Daoy (cell line): ENCODE measurements around the gene SMIM28. TPM values are rescaled to one million over a fixed set of nuclear protein-coding genes. Genes with fewer than 3 reads are reported as not detected.

ENCODE experiments used
- DNase-seq: peaks from one replicate; pipeline ENCODE4 v3.0.0-alpha.2; 2015; ENCODE audit warnings: low read depth
- total RNA-seq: library from RNA; depleted of rRNA; stranded (reverse); fragments of >200 nt; shearing (Covaris generic); gene quantifications from 2 replicates; pipeline ENCODE4 v1.2.3, GENCODE V29; 2014; rRNA removed

Gene SMIM28
- total RNA-seq, 1 experiment from 2014 or later, result not detected

DNA sequence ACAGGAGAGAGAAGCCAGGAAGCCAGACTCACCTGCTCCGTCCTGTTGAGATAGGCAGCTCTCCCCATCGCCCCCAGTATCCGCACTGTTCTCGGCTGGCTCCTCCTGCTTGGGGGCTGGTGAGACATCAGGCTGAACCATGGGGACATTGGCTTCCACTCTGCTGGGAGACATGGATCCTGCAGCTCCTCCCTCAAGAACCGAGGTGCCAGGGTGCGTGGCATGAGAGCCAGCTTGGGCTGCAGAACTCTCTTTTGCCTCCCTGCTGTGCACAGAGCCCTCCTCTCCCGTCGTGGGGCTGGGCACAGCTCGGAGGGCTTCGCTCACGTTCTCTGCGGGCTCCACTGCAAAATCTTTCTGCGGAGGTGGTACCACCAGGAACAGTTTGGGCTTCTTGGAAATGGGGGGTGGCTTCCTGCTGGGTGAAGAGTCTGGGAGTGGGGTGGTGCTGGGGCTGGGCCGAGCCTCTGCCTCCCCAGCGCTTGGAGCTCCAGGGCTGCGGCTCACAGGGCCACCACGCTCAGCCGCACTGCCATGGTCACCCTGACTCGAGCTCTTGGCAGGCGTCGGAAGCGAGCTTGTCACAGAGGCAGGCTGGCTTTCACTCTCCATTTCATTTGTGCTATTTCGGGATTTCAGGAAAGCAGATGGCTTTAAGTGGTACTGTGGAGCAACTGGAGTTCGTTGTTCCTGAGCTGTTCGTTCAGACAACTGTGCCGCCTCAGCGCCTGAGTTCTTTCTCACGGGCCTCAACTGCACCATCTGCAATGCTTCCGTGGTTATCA lies 52.8 kb downstream of the SMIM28 start:
- DNase-seq, result no peak

- no peak for DNase-seq
Measured at GRCh38 chr6:138431256-138432062, 53.8 kb downstream of the SMIM28 start.

DNA sequence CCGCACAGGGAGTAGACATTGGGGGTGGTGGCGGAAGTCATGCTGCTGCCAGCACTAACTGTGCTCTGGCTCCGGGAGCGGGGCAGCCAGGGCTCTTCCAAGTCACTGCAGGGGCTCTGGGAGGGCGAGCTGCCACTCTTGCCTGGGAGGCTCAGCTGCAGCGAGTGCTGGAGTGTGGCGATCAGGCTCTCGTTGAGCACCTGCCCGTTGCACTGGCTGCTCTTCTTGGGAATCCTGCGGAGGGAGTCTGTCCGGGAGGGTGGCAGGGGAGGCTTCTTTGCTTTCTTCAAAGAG lies 54.3 kb downstream of the SMIM28 start:
- DNase-seq, result no peak

Other genes starting within 250 kb of the SMIM28 start
- gene ARFGEF3, start 216.0 kb upstream of the SMIM28 start, total RNA-seq, result 2.4 and 3.3 TPM in 2 replicates
- not detected in 2 replicates for gene PBOV1, start 159.4 kb upstream of the SMIM28 start, total RNA-seq
- gene HEBP2, start 26.3 kb downstream of the SMIM28 start, total RNA-seq, result 39.2 and 41.6 TPM in 2 replicates
- gene NHSL1, start 121.6 kb downstream of the SMIM28 start, total RNA-seq, result 2.2 and 4.2 TPM in 2 replicates